Activated CD8-positive, alpha-beta memory T cell treated with anti-CD3 and anti-CD28 coated beads for 4 hours (primary cell): ENCODE data around the gene DOCK9.

Source experiments
- DNase-seq, 2 donors: peaks; one replicate each; pipeline ENCODE4 v3.0.0-alpha.2; 2020; ENCODE audit warnings: low read depth in 2 of 2

DOCK9 gene

GRCh38 chr13:98997738-98998641 lies 20.1 kb upstream of the DOCK9 start:
- DNase-seq = no peak

GRCh38 chr13:98997011-98997730 lies 19.3 kb upstream of the DOCK9 start:
- no peak for DNase-seq

DNA sequence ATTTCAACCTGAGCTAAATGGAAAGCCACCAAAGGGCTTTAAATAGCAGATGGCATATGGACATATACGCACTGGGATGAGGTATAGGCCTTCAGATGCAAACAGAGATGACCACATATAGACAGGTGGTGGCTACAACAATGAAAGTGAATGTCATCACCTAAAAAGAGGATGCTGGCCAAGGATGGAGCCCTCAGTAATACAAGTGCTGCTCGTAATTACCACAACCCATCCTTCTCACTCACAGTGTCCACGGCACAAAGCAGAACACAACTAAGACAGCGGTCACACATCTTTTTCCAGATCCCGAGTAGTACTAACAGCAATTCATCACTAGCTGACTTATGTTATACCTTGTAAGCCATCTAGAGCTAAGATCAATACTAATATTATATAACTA lies 18.2 kb upstream of the DOCK9 start:
- DNase-seq = no peak

- no peak for DNase-seq
Measured at GRCh38 chr13:98994896-98995295, 17.0 kb upstream of the DOCK9 start.

DNA sequence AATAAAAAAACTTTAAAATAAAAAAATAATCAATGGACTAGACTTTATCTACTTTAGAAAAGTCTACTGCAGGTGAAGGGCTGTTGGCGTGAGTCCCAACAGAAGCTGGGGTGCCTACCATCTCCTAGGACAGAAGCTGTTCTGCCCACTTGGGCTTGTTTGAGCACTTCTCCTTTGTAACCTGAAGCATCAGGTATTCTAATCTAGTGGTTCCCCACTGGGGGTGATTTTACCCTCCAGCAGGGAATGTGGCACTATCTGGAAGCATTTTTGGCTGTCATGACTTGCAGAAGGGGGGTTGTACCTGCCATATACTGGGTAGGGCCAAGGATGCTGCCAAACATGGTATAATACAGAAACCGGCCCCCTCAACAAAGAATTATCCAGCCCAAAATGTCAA lies 16.2 kb upstream of the DOCK9 start:
- no peak for DNase-seq

DNA sequence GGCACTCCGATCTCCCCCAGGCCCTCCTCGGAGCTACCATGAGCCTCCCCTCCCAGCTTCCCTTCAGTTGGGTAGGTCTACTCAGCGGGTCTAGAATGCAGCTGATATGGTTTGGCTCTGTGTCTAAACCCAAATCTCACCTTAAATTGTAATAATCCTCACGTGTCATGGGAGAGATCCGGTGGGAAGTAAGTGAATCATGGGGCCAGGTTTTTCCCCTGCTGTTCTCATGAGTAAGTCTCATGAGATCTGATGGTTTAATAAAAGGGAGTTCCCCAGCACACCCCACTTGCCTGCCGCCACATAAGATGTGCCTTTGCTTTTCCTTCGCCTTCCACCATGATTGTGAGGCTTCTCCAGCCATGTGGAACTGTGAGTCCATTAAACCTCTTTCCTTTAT lies 14.5 kb upstream of the DOCK9 start:
- no peak for DNase-seq

DNA sequence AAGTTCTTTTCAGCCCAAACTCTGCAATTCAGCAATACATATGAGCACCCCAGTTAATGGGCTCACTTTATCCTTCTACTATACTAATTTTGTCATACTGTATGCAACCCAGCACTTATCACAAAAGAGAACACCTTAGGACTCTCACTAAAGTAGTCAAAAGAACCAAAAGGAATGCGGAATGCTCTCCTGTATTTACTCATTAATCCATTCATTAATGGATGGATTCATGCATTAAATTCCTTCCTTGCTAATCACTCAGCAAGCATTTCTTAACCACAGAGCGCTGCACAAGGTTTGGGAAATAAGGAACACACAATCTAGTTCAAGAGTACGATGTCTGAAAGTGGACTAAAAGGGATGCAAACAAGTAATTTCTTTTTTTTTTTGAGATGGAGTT lies 12.8 kb upstream of the DOCK9 start:
- no peak for DNase-seq

- DNase-seq = no peak
Measured at GRCh38 chr13:98989469-98990235, 11.8 kb upstream of the DOCK9 start.

- DNase-seq = no peak
Measured at GRCh38 chr13:98988780-98989179, 10.9 kb upstream of the DOCK9 start.

DNA sequence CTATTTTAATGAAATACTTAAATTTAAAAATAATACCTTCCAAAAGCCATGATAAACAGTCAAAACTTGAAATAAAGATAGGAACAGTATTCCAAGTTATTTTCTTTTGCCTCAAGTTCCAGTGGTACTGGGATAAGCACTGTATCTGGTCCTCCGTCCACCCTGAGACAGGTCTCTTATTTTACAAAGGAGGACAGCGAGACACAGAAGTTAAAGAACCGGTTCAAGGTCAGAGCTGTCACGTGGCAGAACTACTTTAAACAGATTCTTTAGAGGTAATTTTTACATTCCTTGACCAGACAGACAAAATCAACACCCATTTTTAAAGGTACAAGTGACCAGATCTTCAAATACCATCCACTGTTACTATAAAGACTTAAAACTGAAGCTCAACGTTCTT lies 10.4 kb upstream of the DOCK9 start:
- no peak for DNase-seq

- no peak for DNase-seq
Measured at GRCh38 chr13:98987275-98987674, 9.4 kb upstream of the DOCK9 start.

DNA sequence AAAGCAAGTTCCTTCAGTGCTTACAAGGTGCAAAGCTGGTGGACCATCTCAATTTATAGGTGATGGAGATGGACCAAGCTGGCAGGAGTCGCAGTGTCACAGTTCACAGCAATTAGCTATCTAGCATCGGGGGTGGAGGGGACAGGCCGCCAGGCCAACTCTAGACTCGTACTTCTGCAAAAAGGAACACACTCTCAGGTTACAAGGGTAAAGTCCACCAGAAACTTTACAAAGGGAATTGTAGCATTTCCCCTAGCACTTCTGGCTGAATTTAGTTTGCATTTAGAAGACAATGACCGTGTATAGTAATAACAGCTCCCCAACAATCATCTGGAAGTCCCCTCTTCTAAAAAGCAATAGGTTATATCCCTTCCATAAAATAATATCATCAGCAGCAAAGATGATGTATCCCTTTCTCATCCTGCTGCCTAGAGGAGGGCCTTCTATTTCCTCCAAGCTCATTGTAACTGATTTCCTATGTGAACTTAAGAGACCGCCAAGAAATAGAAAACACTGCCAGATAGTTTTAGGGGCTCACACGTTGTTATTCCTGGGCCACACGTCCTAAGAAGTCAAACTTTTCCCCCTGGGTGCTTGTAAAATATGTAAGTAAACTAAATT lies 8.5 kb upstream of the DOCK9 start:
- DNase-seq = no peak

- DNase-seq = no peak
Measured at GRCh38 chr13:98985591-98985990, 7.7 kb upstream of the DOCK9 start.

GRCh38 chr13:98984983-98985382 lies 7.1 kb upstream of the DOCK9 start:
- DNase-seq = no peak

DNA sequence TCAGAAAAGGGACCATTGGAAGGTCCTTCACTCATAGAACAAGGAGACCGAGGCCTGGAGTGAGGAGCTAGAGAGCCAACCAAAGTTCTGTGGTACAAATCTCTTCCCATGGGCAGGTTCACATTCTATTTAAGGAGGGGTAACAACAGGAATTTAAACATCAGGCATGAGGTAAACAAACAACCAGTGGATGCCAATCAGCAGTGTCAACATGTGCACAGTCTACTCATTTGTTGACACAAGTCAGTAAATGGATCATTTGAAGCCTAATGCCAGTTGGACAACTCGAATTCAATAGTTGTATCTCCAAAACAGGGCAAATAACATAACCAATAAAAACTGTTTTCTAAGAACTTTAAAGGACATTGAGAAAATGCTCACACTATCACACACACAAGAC lies 6.3 kb upstream of the DOCK9 start:
- no peak for DNase-seq

GRCh38 chr13:98983182-98983581 lies 5.3 kb upstream of the DOCK9 start:
- no peak for DNase-seq

DNA sequence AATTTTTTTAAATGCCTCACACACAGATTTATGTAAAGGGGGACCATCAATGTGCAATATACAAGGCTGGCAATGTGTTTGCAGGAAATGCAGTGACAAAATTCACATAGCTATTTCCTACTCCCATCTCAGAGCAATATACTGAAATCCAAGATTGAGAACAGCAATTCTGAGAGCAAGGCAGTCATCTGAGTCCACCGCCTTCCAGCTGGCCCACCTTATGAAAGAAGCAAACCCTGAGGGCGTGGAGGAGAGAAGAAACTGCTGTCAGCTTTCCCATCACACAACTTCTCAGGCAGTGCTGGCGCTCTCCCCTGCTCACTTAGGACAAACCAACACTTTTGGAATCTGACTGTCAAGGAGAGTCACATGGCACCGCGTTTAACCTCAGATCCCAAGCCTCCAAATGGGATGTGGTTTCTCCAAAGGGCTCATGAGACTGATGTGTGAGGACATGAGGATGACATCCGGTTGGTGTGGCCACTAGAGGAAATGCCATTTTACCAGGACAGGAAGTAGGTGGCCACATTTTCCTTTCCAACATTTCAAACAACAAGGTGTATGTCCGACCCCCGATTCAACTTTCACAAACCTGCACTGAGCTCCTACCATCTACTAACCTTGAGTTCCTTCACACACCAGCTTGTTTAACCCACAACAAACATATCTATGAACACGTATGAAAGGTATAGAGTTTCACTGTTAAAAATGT lies 3.7 kb upstream of the DOCK9 start:
- DNase-seq = no peak

DNA sequence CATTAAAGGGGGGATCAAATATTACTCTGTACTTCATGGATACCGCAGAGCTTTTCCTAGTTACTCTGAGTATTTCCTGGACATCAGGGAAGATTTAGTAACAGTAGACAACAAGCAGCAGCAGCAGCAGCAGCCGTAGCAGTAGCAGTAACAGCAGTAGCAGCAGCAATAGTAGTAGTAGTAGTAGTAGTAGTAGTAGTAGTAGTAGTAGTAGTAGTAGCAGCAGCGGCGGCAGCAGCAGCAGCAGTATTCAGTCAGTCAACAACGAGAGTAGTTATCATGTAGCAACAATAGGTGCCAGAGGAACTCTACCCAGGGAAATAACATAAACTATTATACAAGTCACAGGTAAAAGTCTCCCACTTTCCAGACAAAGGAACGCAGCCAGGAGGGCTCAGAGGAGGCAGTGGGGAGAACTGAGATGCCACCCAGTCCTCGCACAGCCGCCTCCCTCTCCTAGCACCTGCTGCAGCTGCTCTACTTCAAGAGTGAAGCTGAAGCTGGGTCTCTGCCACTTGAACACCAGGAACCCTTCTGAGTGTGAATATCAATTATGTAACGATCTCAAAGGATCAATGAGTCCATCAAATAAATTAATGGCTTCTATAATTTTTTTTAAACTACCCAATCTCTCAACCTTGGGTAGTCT lies 1.3 kb upstream of the DOCK9 start:
- DNase-seq = no peak

- DNase-seq = no peak
Measured at GRCh38 chr13:98978280-98978679, 416 bp upstream of the DOCK9 start.

DNA sequence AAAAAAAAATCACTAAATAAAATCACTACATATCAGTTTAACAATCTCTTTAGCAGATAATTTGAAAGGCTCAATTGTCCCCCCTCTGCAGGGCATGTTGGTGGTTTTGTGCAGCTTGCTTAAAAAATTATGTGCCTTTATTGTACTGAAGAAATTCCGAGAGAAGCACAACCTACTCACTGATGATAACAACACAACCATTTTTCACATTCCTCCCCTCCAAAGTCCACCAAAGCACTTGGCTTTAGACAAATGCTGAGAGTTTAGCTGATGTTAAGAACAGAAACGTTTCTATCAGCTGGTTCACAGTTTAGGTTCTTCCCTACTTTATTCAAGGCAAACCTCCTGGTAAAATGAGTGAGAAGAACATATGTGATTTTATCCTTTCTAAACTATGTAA lies 923 bp downstream of the DOCK9 start:
- no peak for DNase-seq

- no peak for DNase-seq
Measured at GRCh38 chr13:98976338-98976737, 1.5 kb downstream of the DOCK9 start.
